Hepatocyte (in vitro differentiated cells): ENCODE data around the gene ARL14EPL.

ENCODE experiments used
- EZH2 ChIP-seq: fragments of 200-600 bp; sonication (generic); IDR thresholded peaks from 2 replicates; pipeline ENCODE4 v1.6.1; 2016; ENCODE audit warnings: antibody characterized with exemption, mild to moderate bottlenecking, borderline replicate concordance
- EZH2phosphoT487 ChIP-seq: fragments of 200-600 bp; sonication (generic); IDR thresholded peaks from one replicate; pipeline ENCODE4 v1.6.1; 2018; ENCODE audit warnings: antibody characterized with exemption, mild to moderate bottlenecking, low read depth, moderate library complexity; ENCODE audit not compliant: unreplicated experiment, severe bottlenecking
- TF ChIP-seq, protein P1 (sequence below): fragments of 200-600 bp; sonication (generic); IDR thresholded peaks from 2 replicates; pipeline ENCODE4 v1.5.1; 2016; ENCODE audit warnings: antibody characterized with exemption, mild to moderate bottlenecking; ENCODE audit not compliant: poor library complexity

DNA sequence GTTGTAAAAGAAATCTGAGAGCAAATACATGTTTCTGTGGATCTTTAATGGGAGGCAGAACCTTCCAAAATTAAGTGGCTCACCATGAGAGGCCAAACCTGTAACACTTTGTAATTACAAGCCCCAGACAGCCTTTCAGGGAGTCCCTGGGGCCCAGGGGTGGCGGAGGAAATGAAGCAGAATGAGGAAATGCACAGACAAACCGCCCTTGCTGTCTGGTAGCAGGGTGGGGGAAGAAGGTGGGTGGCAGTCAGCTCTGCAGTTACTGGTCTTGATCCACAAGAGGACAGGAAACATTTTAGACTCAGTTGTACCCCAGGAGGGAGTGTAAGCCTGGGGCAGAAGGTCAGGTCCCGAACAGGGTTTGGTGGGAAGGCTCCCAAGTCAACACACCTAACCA is 6.5 kb downstream of the ARL14EPL start:
- TF ChIP-seq, protein P1, sequence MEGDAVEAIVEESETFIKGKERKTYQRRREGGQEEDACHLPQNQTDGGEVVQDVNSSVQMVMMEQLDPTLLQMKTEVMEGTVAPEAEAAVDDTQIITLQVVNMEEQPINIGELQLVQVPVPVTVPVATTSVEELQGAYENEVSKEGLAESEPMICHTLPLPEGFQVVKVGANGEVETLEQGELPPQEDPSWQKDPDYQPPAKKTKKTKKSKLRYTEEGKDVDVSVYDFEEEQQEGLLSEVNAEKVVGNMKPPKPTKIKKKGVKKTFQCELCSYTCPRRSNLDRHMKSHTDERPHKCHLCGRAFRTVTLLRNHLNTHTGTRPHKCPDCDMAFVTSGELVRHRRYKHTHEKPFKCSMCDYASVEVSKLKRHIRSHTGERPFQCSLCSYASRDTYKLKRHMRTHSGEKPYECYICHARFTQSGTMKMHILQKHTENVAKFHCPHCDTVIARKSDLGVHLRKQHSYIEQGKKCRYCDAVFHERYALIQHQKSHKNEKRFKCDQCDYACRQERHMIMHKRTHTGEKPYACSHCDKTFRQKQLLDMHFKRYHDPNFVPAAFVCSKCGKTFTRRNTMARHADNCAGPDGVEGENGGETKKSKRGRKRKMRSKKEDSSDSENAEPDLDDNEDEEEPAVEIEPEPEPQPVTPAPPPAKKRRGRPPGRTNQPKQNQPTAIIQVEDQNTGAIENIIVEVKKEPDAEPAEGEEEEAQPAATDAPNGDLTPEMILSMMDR, result no peak
- TF ChIP-seq EZH2 (no peak), EZH2phosphoT487 (no peak)
